HEK293 (cell line): ENCODE measurements around the gene ACSL4.
A peak's percentile ranks its signal among the peaks of the same experiment; 100 is the strongest.

Experiments
- CTCF ChIA-PET: fragments of 350-600 bp; formaldehyde crosslinking; extraction: SDS; loops from one replicate; lab custom pipeline; 2021; ENCODE audit warnings: antibody characterized with exemption; lab: Yijun Ruan, JAX
- POLR2A ChIA-PET: fragments of 300-600 bp; formaldehyde crosslinking; extraction: SDS; loops from one replicate; lab custom pipeline; 2020; ENCODE audit warnings: antibody characterized with exemption, inconsistent platforms; lab: Yijun Ruan, JAX
- H3K27ac ChIP-seq: fragments of 200-500 bp; sonication (Bioruptor generic); 2 replicates; pipeline ENCODE4 v1.5.1; 2014; ENCODE audit warnings: low read depth, low read length, control low read depth, inconsistent platforms; ENCODE audit errors: extremely low read depth
- H3K36me3 ChIP-seq, 2 experiments: fragments of 200-500 bp in 1 of 2; sonication (Bioruptor generic) in 1 of 2; 1 replicate in 1 of 2; 2 replicates in 1 of 2; pipeline ENCODE4 v1.5.1; 2014 to 2017; ENCODE audit warnings: inconsistent platforms in 2 of 2, low read length in 2 of 2; ENCODE audit not compliant: control insufficient read depth in 2 of 2, insufficient read depth in 1 of 2
- H3K4me1 ChIP-seq: fragments of 200-500 bp; sonication (Bioruptor generic); 2 replicates; pipeline ENCODE4 v1.5.1; 2014; ENCODE audit warnings: mild to moderate bottlenecking, low read length, inconsistent platforms; ENCODE audit not compliant: control insufficient read depth, insufficient read depth
- H3K4me3 ChIP-seq: 2 replicates; pipeline ENCODE4 v1.5.1; 2011; ENCODE audit warnings: low read depth, mild to moderate bottlenecking, control low read depth, low read length, moderate library complexity
- H3K9me3 ChIP-seq: fragments of 200-500 bp; sonication (Bioruptor generic); 2 replicates; pipeline ENCODE4 v1.5.1; 2014; ENCODE audit warnings: low read depth, low read length, inconsistent platforms; ENCODE audit not compliant: control insufficient read depth, insufficient read depth
- HOXA7 ChIP-seq: sonication (generic); formaldehyde crosslinking; IDR thresholded peaks from 2 replicates; pipeline ENCODE4 v1.8.1; 2022; ENCODE audit warnings: missing genetic modification reagents, borderline replicate concordance
- PRDM1 ChIP-seq: fragments of 450-650 bp; formaldehyde crosslinking; IDR thresholded peaks from 2 replicates; pipeline ENCODE4; 2016; ENCODE audit warnings: missing biosample characterization, missing genetic modification characterization
- PRDM2 ChIP-seq: fragments of 450-650 bp; formaldehyde crosslinking; IDR thresholded peaks from 2 replicates; pipeline ENCODE4 v1.5.1; 2016; ENCODE audit warnings: missing biosample characterization, missing genetic modification characterization, borderline replicate concordance
- SP2 ChIP-seq: fragments of 450-650 bp; formaldehyde crosslinking; IDR thresholded peaks from 2 replicates; pipeline ENCODE4 v1.5.1; 2016; ENCODE audit warnings: missing biosample characterization, missing genetic modification characterization
- SP3 ChIP-seq: fragments of 450-650 bp; formaldehyde crosslinking; IDR thresholded peaks from 2 replicates; pipeline ENCODE4 v1.5.1; 2016; ENCODE audit warnings: missing biosample characterization, missing genetic modification characterization
- SP7 ChIP-seq: fragments of 450-650 bp; formaldehyde crosslinking; IDR thresholded peaks from 2 replicates; pipeline ENCODE4 v1.5.1; 2016; ENCODE audit warnings: missing biosample characterization, missing genetic modification characterization
- TCF7L2 ChIP-seq: IDR thresholded peaks from 2 replicates; pipeline ENCODE4 v1.6.1; 2011; ENCODE audit warnings: low read depth, mild to moderate bottlenecking, inconsistent platforms, low read length, moderate library complexity, borderline replicate concordance
- ZNF292 ChIP-seq: fragments of 450-650 bp; formaldehyde crosslinking; IDR thresholded peaks from 2 replicates; pipeline ENCODE4 v1.5.1; 2016; ENCODE audit warnings: low read depth, missing biosample characterization, missing genetic modification characterization, borderline replicate concordance
- ZNF48 ChIP-seq: fragments of 450-650 bp; formaldehyde crosslinking; IDR thresholded peaks from 2 replicates; pipeline ENCODE4 v1.5.1; 2016; ENCODE audit warnings: missing biosample characterization, missing genetic modification characterization
- ZNF776 ChIP-seq: fragments of 450-650 bp; formaldehyde crosslinking; IDR thresholded peaks from 2 replicates; pipeline ENCODE4 v1.5.0; 2017; ENCODE audit warnings: missing biosample characterization, missing genetic modification characterization, borderline replicate concordance
- TF ChIP-seq, protein P1 (sequence below): fragments of 450-650 bp; formaldehyde crosslinking; IDR thresholded peaks from 2 replicates; pipeline ENCODE4 v1.5.1; 2017; ENCODE audit warnings: missing biosample characterization, missing genetic modification characterization
- TF ChIP-seq, protein P2 (sequence below): fragments of 450-650 bp; formaldehyde crosslinking; IDR thresholded peaks from 2 replicates; pipeline ENCODE4 v1.5.1; 2016; ENCODE audit warnings: missing biosample characterization, missing genetic modification characterization

The ACSL4 gene

DNA sequence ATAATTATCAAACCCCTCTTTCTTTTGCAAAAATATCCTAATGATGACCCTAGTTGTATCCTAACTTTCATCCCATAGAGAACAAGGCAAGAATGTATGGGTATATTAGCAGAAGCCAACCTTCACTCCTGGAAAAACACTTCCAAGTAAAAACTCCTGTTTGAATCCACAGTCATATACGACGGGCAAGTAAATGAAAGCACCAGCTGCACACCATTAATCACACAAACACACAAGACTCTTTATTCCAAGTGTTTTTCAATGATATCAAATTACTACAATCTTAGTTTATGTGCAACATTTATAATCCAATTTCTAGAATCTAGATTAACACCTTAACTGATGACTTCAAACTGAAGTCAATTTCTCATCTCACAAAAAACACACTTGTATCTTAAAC lies 22.9 kb downstream of the ACSL4 start:
- POLR2A ChIA-PET = no interaction called here

GRCh38 chrX:109709129-109709631 lies 23.9 kb downstream of the ACSL4 start:
- Histone ChIP-seq H3K4me1 (peaks cover 3% of the 10 kb centered on the region; the same call in 1 of the 2 replicates), H3K9me3 (no peaks in the 10 kb centered on the region), H3K4me3 (no peak overlapping the region), H3K27ac (no peak overlapping the region), H3K36me3 (no peaks in the 10 kb centered on the region)
- ChIA-PET CTCF (interaction anchor here (0.6 to 12.8 kb wide), 7 partner anchors 18 to 181 kb away, joined by 3 to 180 read pairs (median 4); no protein-coding TSS in a partner anchor), POLR2A (no interaction called here)
- TF ChIP-seq ZNF292 (tag by site-specific recombination) (no peak), ZNF776 (tag by site-specific recombination) (no peak), PRDM1 (tag by site-specific recombination) (peak; percentile 45; the same call in 1 of the 2 replicates), SP7 (tag by site-specific recombination) (peak; percentile 74), PRDM2 (tag by site-specific recombination) (no peak), SP2 (tag by site-specific recombination) (peak; percentile 4; the same call in 1 of the 2 replicates), HOXA7 (CRISPR knock-in tag) (no peak), ZNF48 (no peak), TCF7L2 (peak; percentile 91)
- TF ChIP-seq, protein P1, sequence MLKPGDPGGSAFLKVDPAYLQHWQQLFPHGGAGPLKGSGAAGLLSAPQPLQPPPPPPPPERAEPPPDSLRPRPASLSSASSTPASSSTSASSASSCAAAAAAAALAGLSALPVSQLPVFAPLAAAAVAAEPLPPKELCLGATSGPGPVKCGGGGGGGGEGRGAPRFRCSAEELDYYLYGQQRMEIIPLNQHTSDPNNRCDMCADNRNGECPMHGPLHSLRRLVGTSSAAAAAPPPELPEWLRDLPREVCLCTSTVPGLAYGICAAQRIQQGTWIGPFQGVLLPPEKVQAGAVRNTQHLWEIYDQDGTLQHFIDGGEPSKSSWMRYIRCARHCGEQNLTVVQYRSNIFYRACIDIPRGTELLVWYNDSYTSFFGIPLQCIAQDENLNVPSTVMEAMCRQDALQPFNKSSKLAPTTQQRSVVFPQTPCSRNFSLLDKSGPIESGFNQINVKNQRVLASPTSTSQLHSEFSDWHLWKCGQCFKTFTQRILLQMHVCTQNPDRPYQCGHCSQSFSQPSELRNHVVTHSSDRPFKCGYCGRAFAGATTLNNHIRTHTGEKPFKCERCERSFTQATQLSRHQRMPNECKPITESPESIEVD (tag by site-specific recombination) = peak; percentile 31; the same call in 1 of the 2 replicates

More for the DNA sequence above, 22.9 kb downstream of the ACSL4 start:
- no peaks in the 10 kb centered on the region for H3K36me3 ChIP-seq
- no peak overlapping the region for H3K4me3 ChIP-seq
- peaks cover 3% of the 10 kb centered on the region; the same call in 1 of the 2 replicates for H3K4me1 ChIP-seq
- no peaks in the 10 kb centered on the region for H3K9me3 ChIP-seq
- CTCF ChIA-PET = interaction anchor here (0.6 to 12.8 kb wide), 6 partner anchors 77 to 451 kb away, joined by 3 to 180 read pairs (median 3); no protein-coding TSS in a partner anchor
- no peak overlapping the region for H3K27ac ChIP-seq
- no peak for TF ChIP-seq SP3 (tag by site-specific recombination)
- TF ChIP-seq, protein P1 (tag by site-specific recombination) = peak; percentile 47
- TF ChIP-seq, protein P2, sequence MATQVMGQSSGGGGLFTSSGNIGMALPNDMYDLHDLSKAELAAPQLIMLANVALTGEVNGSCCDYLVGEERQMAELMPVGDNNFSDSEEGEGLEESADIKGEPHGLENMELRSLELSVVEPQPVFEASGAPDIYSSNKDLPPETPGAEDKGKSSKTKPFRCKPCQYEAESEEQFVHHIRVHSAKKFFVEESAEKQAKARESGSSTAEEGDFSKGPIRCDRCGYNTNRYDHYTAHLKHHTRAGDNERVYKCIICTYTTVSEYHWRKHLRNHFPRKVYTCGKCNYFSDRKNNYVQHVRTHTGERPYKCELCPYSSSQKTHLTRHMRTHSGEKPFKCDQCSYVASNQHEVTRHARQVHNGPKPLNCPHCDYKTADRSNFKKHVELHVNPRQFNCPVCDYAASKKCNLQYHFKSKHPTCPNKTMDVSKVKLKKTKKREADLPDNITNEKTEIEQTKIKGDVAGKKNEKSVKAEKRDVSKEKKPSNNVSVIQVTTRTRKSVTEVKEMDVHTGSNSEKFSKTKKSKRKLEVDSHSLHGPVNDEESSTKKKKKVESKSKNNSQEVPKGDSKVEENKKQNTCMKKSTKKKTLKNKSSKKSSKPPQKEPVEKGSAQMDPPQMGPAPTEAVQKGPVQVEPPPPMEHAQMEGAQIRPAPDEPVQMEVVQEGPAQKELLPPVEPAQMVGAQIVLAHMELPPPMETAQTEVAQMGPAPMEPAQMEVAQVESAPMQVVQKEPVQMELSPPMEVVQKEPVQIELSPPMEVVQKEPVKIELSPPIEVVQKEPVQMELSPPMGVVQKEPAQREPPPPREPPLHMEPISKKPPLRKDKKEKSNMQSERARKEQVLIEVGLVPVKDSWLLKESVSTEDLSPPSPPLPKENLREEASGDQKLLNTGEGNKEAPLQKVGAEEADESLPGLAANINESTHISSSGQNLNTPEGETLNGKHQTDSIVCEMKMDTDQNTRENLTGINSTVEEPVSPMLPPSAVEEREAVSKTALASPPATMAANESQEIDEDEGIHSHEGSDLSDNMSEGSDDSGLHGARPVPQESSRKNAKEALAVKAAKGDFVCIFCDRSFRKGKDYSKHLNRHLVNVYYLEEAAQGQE (tag by site-specific recombination) = no peak
- TF ChIP-seq, all 188 proteins: peak for 1
